Left lung (tissue), 10 donors: ENCODE results near the gene RERE. TPM values are rescaled to one million over a fixed set of nuclear protein-coding genes. Genes with fewer than 3 reads are reported as not detected.

Experiments used
- ATAC-seq: fragments of 200-7000 bp; cut with Tn5 transposase; one replicate; pipeline ENCODE4 v1.9.1; 2020; ENCODE audit warnings: moderate library complexity
- DNase-seq, 4 donors: peaks; one replicate each; pipeline ENCODE4 v3.0.0-alpha.2; 2013 to 2020
- H3K27ac ChIP-seq, 2 donors: fragments of 200-600 bp; sonication (generic) in 1 of 2; one replicate each; pipeline versions ENCODE4 v1.5.0 to v1.8.0; 2020 to 2021
- H3K27me3 ChIP-seq, 2 donors: fragments of 200-600 bp; sonication (generic) in 1 of 2; one replicate each; pipeline versions ENCODE4 v1.5.0 to v1.8.0; 2020 to 2021
- H3K36me3 ChIP-seq, 2 donors: fragments of 200-600 bp; sonication (generic) in 1 of 2; one replicate each; pipeline versions ENCODE4 v1.5.0 to v1.8.0; 2020 to 2021
- H3K4me1 ChIP-seq, 2 donors: fragments of 200-600 bp; one replicate each; pipeline ENCODE4 v1.8.0; 2021
- H3K4me3 ChIP-seq, 2 donors: fragments of 200-600 bp; sonication (generic) in 1 of 2; one replicate each; pipeline versions ENCODE4 v1.5.0 to v1.8.0; 2020 to 2021; ENCODE audit warnings: mild to moderate bottlenecking in 1 of 2
- H3K9me3 ChIP-seq, 2 donors: fragments of 200-600 bp; sonication (generic) in 1 of 2; one replicate each; pipeline versions ENCODE4 v1.5.0 to v1.8.0; 2020 to 2021
- intact Hi-C, 2 donors: fragments of 100-400 bp; cut with DNase I; formaldehyde crosslinking; loops; one replicate each; pipeline versions ENCODE4 v1.11.2 to v1.14.2; 2022
- polyA plus RNA-seq, 6 donors: library from polyadenylated mRNA; unstranded; fragments of 120-200 nt; gene quantifications; one replicate each; pipeline ENCODE4 v1.2.1, GENCODE V29; 2013; ENCODE audit not compliant: insufficient read length in 6 of 6
- total RNA-seq, 2 donors: library from RNA; stranded (reverse); fragmentation: NEBNext Ultra II Directional; extraction: Animal tissue kit (Norgen Biotek cat#: 25700); gene quantifications; one replicate each; pipeline ENCODE4 v1.2.1, GENCODE V29; 2021
- TF ChIP-seq, protein P1 (sequence below), 2 donors: fragments of 200-600 bp; sonication (generic) in 1 of 2; IDR thresholded peaks; one replicate each; pipeline versions ENCODE4 v1.5.0 to v1.8.0; 2021; ENCODE audit warnings: antibody characterized with exemption in 2 of 2
- donor health status: DM: no; HTN: yes; CAD: no.
- donor health status: DM: no; HTN: no; CAD: no.

RERE gene
- total and polyA plus RNA-seq, 8 donors: 73.3 to 135 (median 130) TPM

DNA sequence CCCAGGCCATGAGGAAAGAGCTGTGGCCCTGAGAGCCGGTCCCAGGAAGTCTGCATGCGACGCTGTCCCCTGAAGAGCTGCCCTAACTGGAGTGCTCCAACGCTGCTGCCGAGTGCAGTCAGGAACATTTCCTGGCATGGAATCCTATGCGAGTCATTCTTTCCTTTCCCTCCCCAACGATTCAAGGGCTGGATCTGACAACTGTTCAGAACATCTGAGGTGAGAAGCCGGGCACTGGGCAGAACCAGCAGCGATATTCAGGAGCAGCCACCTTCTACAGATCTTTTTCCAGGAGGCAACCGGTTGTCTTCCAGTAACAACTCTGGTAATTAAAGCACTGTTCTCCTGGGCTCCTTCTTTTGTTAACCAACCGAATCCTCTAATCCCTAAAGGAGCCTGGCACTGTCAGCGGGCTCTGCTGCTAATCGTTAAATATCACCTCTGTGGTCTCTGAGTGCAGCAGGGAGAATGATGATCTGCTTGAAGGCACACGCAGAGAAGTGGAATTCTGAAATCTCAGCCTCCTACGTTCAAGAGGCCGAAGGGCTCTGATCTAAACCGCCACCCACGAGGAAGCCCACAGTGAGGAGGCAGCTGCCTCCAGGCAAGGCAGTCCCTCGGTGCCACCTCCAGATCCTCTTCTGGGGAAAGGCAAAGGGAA, 443.7 kb downstream of the RERE start:
- ATAC-seq (peak; percentile 88), DNase-seq (peak; percentile 46 to 80 (median 74))
- Histone ChIP-seq H3K27me3 (no peaks in the 10 kb centered on the region), H3K27ac (peak overlapping the region; percentile 69 to 81), H3K4me1 (peaks cover 43 to 82% of the 10 kb centered on the region in 2 donors), H3K36me3 (peaks cover 0 to 21% of the 10 kb centered on the region in 2 donors), H3K9me3 (no peaks in the 10 kb centered on the region), H3K4me3 (no peak overlapping the region)
- TF ChIP-seq, protein P1, sequence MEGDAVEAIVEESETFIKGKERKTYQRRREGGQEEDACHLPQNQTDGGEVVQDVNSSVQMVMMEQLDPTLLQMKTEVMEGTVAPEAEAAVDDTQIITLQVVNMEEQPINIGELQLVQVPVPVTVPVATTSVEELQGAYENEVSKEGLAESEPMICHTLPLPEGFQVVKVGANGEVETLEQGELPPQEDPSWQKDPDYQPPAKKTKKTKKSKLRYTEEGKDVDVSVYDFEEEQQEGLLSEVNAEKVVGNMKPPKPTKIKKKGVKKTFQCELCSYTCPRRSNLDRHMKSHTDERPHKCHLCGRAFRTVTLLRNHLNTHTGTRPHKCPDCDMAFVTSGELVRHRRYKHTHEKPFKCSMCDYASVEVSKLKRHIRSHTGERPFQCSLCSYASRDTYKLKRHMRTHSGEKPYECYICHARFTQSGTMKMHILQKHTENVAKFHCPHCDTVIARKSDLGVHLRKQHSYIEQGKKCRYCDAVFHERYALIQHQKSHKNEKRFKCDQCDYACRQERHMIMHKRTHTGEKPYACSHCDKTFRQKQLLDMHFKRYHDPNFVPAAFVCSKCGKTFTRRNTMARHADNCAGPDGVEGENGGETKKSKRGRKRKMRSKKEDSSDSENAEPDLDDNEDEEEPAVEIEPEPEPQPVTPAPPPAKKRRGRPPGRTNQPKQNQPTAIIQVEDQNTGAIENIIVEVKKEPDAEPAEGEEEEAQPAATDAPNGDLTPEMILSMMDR (IDR thresholded peaks at IDR 0.05): no peak
- intact Hi-C loops: no loop called here

DNA sequence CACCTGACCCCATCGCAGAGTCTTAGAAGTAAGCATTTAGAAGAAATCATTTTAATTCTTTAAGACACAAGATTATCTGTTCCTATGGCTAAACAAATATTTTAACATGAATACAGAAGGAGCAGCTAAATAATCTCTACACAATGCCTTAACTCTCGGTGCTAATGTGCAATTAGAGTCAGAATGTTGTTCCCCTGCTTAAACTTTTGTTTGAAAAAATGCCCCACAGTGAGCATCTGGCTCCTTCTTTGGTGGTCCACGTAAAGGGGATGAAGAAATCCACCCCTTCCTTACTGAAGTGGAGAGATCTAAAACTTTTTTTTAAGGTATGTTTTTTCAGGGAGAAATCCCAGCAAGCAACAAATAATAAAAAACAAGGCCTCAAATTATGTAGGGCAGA, 444.3 kb downstream of the RERE start:
- H3K9me3 ChIP-seq: no peaks in the 10 kb centered on the region
- peak overlapping the region; percentile 69 to 81 for H3K27ac ChIP-seq
- H3K4me1 ChIP-seq: peaks cover 37 to 76% of the 10 kb centered on the region in 2 donors
- no peaks in the 10 kb centered on the region for H3K27me3 ChIP-seq
- intact Hi-C loops: no loop called here
- TF ChIP-seq, protein P1 (IDR thresholded peaks at IDR 0.05): no peak
- no peak overlapping the region for H3K4me3 ChIP-seq
- peaks cover 0 to 21% of the 10 kb centered on the region in 2 donors for H3K36me3 ChIP-seq
- ATAC-seq (no peak), DNase-seq (no peak)

DNA sequence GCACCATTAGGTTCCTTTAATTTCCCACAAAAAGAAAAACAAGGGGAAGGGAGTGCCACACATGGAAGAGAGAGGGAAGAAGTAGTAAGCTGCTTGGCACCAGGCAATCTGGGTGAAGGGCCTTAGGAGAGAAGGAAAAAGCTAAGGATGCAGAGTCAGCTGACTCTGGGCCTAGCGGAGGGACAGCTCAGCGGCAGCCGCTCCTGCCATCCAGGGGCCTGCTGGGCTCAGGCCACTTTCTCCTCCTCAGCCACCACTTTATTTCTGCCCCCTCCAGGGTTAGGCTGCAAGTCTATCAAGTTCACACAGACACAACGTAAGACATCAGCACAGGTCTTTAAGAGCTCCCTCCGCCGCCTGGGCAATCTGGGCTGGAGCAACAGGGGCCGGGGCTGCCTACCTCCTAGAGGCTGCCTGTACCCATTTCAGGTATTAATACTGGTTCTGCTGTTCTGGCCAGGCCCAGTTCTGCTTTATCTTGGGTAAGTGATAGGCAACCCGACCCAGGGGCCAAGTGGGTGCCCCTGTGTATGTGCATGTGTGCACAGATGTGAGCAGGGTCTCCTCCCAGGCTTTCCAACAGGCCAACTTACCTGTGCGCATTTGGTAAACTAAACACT, 446.0 kb downstream of the RERE start:
- TF ChIP-seq, protein P1 (IDR thresholded peaks at IDR 0.05): no peak
- H3K27ac ChIP-seq: peak overlapping the region; percentile 45 to 60
- intact Hi-C loops: no loop called here
- H3K36me3 ChIP-seq: peaks cover 0 to 32% of the 10 kb centered on the region in 2 donors
- DNase-seq (no peak), ATAC-seq (no peak)
- no peaks in the 10 kb centered on the region for H3K27me3 ChIP-seq
- no peaks in the 10 kb centered on the region for H3K9me3 ChIP-seq
- H3K4me3 ChIP-seq: no peak overlapping the region
- H3K4me1 ChIP-seq: peaks cover 35 to 66% of the 10 kb centered on the region in 2 donors

DNA sequence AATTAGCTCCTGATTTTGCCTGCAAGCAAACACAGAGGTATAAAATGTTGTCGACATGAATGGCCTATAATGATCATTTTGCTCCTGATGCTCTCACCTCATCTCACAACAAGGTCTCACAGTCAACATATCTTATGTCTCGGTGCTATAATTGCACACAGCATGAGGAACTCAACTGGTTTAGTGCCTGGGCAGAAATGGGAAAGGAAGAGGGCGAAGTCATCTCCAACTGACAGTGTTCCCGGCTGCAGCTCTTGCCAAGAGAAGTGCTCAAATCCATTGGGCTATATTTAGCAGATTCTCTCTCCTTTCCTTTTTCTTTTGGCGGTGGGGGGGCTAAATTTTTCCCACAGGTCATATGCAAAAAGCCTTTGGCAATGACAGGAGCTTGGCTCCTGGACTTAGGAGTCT, 446.5 kb downstream of the RERE start:
- TF ChIP-seq, protein P1 (IDR thresholded peaks at IDR 0.05): no peak
- intact Hi-C loops: no loop called here
- H3K9me3 ChIP-seq: no peaks in the 10 kb centered on the region
- DNase-seq (no peak), ATAC-seq (no peak)
- peaks cover 35 to 63% of the 10 kb centered on the region in 2 donors for H3K4me1 ChIP-seq
- no peak overlapping the region for H3K4me3 ChIP-seq
- H3K36me3 ChIP-seq: peaks cover 0 to 38% of the 10 kb centered on the region in 2 donors
- H3K27ac ChIP-seq: peak overlapping the region; percentile 45 to 60
- H3K27me3 ChIP-seq: no peaks in the 10 kb centered on the region

DNA sequence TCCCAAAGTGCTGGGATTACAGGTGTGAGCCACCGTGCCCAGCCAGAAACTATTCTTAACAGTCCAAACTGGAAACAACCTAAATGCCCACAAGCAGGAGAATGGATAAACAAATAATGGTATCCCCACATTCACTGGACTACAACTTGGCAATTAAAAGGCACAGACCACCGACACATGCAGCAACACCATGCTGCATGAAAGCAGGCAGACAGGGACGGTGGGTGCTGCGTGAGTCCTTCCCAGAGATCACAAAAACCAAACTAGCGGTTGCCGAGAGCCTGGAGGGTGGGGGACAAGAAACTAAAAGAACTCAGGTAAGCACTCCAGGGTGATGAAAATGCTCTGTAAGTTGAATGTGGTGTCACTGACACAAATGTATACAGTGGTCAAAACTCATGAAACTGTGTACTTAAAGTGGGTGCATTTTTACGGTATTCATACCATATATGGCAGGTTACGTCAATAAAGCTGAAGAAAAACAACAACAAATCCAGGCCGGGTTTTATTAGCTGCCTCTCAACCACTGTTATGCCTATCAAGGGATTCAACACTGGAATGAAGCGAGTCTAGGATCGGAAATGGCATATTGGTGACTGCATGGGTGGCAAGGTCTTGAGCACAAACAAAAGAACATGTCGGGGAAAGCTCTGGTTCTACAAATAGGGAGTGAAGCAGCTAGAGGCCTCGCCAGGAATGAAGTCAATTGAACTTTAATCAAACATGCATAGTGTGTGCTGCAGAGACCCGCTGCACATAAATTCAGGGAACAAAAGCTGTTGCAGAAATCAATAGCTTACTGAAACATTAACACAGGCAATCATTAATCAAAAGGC, 447.2 kb downstream of the RERE start:
- TF ChIP-seq, protein P1 (IDR thresholded peaks at IDR 0.05): no peak
- H3K27me3 ChIP-seq: no peaks in the 10 kb centered on the region
- H3K36me3 ChIP-seq: peaks cover 0 to 44% of the 10 kb centered on the region in 2 donors
- peaks cover 35 to 59% of the 10 kb centered on the region in 2 donors for H3K4me1 ChIP-seq
- intact Hi-C loops: no loop called here
- no peak for ATAC-seq
- DNase-seq: no peak
- no peak overlapping the region for H3K4me3 ChIP-seq
- H3K9me3 ChIP-seq: no peaks in the 10 kb centered on the region
- H3K27ac ChIP-seq: peak overlapping the region in 1 of 2 donors; percentile 45
